Hepatocyte (in vitro differentiated cells): ENCODE measurements around the gene EIPR1. TPM values are rescaled to one million over a fixed set of nuclear protein-coding genes. Genes with fewer than 3 reads are reported as not detected.

Source experiments
- DNase-seq: peaks from one replicate; pipeline ENCODE4 v3.0.0-alpha.2; 2016; ENCODE audit warnings: low spot score
- H2AFZ ChIP-seq: fragments of 200-600 bp; sonication (generic); 2 replicates; pipeline ENCODE4 v1.6.0; 2016; ENCODE audit warnings: antibody characterized with exemption, mild to moderate bottlenecking
- H3K27ac ChIP-seq: fragments of 200-600 bp; sonication (generic); 2 replicates; pipeline ENCODE4 v1.5.1; 2016; ENCODE audit warnings: mild to moderate bottlenecking
- H3K27me3 ChIP-seq: fragments of 200-600 bp; sonication (generic); 2 replicates; pipeline ENCODE4 v1.6.1; 2016
- H3K36me3 ChIP-seq: fragments of 200-600 bp; sonication (generic); replicated peaks from 2 replicates; pipeline ENCODE4 v1.5.1; 2016; ENCODE audit warnings: low read depth; ENCODE audit not compliant: insufficient read depth
- H3K4me1 ChIP-seq: fragments of 200-600 bp; sonication (generic); 2 replicates; pipeline ENCODE4 v1.5.1; 2016; ENCODE audit warnings: mild to moderate bottlenecking, moderate library complexity; ENCODE audit not compliant: insufficient read depth
- H3K4me2 ChIP-seq: fragments of 200-600 bp; sonication (generic); 2 replicates; pipeline ENCODE4 v1.6.0; 2016
- H3K4me3 ChIP-seq: fragments of 200-600 bp; sonication (generic); 2 replicates; pipeline ENCODE4 v1.5.1; 2016; ENCODE audit warnings: mild to moderate bottlenecking
- H3K79me2 ChIP-seq: fragments of 200-600 bp; sonication (generic); 2 replicates; pipeline ENCODE4 v1.6.0; 2017; ENCODE audit warnings: mild to moderate bottlenecking
- H3K9me2 ChIP-seq: fragments of 200-600 bp; sonication (generic); replicated peaks from 2 replicates; pipeline ENCODE4 v1.6.0; 2017; ENCODE audit warnings: mild to moderate bottlenecking; ENCODE audit not compliant: insufficient read depth
- H3K9me3 ChIP-seq: fragments of 200-600 bp; sonication (generic); 2 replicates; pipeline ENCODE4 v1.5.1; 2016; ENCODE audit warnings: low read depth, mild to moderate bottlenecking
- H4K20me1 ChIP-seq: fragments of 200-600 bp; sonication (generic); 2 replicates; pipeline ENCODE4 v1.6.0; 2016; ENCODE audit warnings: mild to moderate bottlenecking; ENCODE audit not compliant: insufficient read depth, poor library complexity, severe bottlenecking
- EZH2 ChIP-seq: fragments of 200-600 bp; sonication (generic); IDR thresholded peaks from 2 replicates; pipeline ENCODE4 v1.6.1; 2016; ENCODE audit warnings: antibody characterized with exemption, mild to moderate bottlenecking, borderline replicate concordance
- EZH2phosphoT487 ChIP-seq: fragments of 200-600 bp; sonication (generic); IDR thresholded peaks from one replicate; pipeline ENCODE4 v1.6.1; 2018; ENCODE audit warnings: antibody characterized with exemption, mild to moderate bottlenecking, low read depth, moderate library complexity; ENCODE audit not compliant: unreplicated experiment, severe bottlenecking
- WGBS: methylation state at CpG from one replicate; pipeline ENCODE4 v1.1.6; 2016; ENCODE audit warnings: low lambda C conversion rate; ENCODE audit errors: missing lambda C conversion rate; 5-methylcytosine and 5-hydroxymethylcytosine counted together
- polyA plus RNA-seq: library from polyadenylated mRNA; unstranded; fragments of >200 nt; fragmentation: Nextera tagmentation; extraction: Ambion mirVana; gene quantifications from 2 replicates; pipeline ENCODE4 v1.2.1, GENCODE V29; 2016
- total RNA-seq: library from RNA; depleted of rRNA; stranded (reverse); fragments of >200 nt; gene quantifications from 2 replicates; pipeline ENCODE4 v1.2.3, GENCODE V29; 2014
- TF ChIP-seq, protein P1 (sequence below): fragments of 200-600 bp; sonication (generic); IDR thresholded peaks from 2 replicates; pipeline ENCODE4 v1.5.1; 2016; ENCODE audit warnings: antibody characterized with exemption, mild to moderate bottlenecking; ENCODE audit not compliant: poor library complexity

Gene EIPR1
- total and polyA plus RNA-seq, 2 experiments from 2014 or later, result 27.4 to 42.3 TPM

DNA sequence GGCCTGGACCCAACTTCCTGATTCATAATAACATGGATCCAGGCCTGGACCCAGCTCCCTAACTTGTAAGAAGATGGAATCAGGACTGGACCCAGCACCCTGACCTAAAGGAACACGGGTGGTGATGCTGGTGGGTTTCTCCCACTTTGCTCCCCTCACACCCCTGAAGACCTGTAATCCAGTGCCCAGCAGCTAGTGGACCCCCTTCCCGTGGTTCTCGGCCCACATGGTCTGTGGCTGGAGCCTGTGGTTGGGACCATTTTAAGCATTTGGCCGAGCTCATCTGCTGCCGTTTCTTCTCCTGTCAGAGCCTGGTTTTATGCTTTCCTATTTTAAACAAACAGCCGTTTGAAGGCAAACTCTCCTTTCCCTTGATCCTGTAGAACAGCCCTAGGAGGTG lies 232.8 kb downstream of the EIPR1 start:
- 83% methylated on average over 6 of the region's 6 CpGs for WGBS

DNA sequence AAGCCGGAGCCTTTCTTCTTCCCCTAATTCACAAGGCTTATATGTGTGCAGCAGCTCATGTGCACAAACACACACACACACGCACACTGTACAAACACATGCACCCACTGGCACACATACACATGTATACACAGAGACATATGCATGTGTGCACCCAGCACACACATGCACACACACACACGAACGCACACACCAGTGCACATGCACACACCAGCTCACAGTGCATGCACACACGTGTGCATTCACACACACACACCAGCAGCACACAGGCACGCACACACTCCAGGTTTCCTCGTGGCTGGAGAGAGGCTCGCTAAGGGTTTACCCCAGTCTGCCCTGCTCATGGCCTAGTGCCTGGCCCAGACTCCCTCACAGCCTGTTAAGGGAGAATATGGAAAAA lies 234.0 kb downstream of the EIPR1 start:
- WGBS, result 75% methylated on average over 8 of the region's 8 CpGs
- Histone ChIP-seq H3K4me2 (no peak overlapping the region), H3K27me3 (no peaks in the 10 kb centered on the region), H3K4me1 (no peaks in the 10 kb centered on the region), H2AFZ (no peak overlapping the region), H4K20me1 (no peaks in the 10 kb centered on the region), H3K27ac (no peak overlapping the region), H3K9me2 (no peaks in the 10 kb centered on the region), H3K79me2 (no peaks in the 10 kb centered on the region), H3K36me3 (no peaks in the 10 kb centered on the region), H3K4me3 (no peak overlapping the region), H3K9me3 (no peaks in the 10 kb centered on the region)
- no peak for DNase-seq
- TF ChIP-seq EZH2 (no peak), EZH2phosphoT487 (no peak)
- TF ChIP-seq, protein P1, sequence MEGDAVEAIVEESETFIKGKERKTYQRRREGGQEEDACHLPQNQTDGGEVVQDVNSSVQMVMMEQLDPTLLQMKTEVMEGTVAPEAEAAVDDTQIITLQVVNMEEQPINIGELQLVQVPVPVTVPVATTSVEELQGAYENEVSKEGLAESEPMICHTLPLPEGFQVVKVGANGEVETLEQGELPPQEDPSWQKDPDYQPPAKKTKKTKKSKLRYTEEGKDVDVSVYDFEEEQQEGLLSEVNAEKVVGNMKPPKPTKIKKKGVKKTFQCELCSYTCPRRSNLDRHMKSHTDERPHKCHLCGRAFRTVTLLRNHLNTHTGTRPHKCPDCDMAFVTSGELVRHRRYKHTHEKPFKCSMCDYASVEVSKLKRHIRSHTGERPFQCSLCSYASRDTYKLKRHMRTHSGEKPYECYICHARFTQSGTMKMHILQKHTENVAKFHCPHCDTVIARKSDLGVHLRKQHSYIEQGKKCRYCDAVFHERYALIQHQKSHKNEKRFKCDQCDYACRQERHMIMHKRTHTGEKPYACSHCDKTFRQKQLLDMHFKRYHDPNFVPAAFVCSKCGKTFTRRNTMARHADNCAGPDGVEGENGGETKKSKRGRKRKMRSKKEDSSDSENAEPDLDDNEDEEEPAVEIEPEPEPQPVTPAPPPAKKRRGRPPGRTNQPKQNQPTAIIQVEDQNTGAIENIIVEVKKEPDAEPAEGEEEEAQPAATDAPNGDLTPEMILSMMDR, result no peak

More for the DNA sequence above, 232.8 kb downstream of the EIPR1 start:
- H3K4me1 ChIP-seq, result no peaks in the 10 kb centered on the region
- H3K9me2 ChIP-seq, result no peaks in the 10 kb centered on the region
- H3K27ac ChIP-seq, result no peak overlapping the region
- H3K79me2 ChIP-seq, result no peaks in the 10 kb centered on the region
- DNase-seq, result no peak
- H3K36me3 ChIP-seq, result no peaks in the 10 kb centered on the region
- no peaks in the 10 kb centered on the region for H4K20me1 ChIP-seq
- no peaks in the 10 kb centered on the region for H3K27me3 ChIP-seq
- H3K4me2 ChIP-seq, result no peak overlapping the region
- no peaks in the 10 kb centered on the region for H3K9me3 ChIP-seq
- TF ChIP-seq EZH2phosphoT487 (no peak), EZH2 (no peak)
- TF ChIP-seq, protein P1, result no peak
- H2AFZ ChIP-seq, result no peak overlapping the region
- H3K4me3 ChIP-seq, result no peak overlapping the region

DNA sequence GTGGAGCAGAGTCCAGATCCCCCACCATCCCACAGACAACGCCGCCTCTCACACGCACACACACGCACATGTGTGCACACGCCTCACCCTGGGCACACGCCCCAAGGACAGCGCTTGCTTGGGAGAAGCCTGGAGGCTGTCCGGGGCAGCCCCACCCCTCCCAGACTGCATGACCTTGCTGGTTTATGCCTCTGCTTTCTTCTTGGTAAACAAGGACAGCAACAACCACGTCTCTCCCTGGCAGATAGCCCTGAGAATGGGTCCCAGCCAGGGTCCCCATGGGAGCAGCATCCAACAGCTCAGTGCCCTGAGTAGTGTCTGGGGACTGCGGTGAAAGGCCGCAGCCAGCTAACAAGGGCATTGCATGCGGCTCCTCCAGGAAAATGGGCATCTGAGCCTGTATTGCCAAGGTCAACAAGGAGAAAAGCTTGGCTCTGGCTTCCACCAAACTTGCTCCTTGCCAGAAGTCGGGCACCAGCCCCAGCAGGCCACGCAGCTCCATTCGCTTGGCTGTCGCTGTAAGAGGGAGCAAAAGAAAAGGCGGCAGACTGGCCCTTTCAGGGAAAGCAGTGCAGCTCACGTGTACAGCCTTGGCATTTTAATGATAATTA lies 234.6 kb downstream of the EIPR1 start:
- no peak overlapping the region for H3K27ac ChIP-seq
- H3K4me3 ChIP-seq, result no peak overlapping the region
- H3K36me3 ChIP-seq, result no peaks in the 10 kb centered on the region
- no peaks in the 10 kb centered on the region for H4K20me1 ChIP-seq
- no peaks in the 10 kb centered on the region for H3K27me3 ChIP-seq
- no peak overlapping the region for H3K4me2 ChIP-seq
- H3K4me1 ChIP-seq, result no peaks in the 10 kb centered on the region
- no peak for DNase-seq
- H2AFZ ChIP-seq, result no peak overlapping the region
- no peaks in the 10 kb centered on the region for H3K79me2 ChIP-seq
- H3K9me3 ChIP-seq, result no peaks in the 10 kb centered on the region
- no peaks in the 10 kb centered on the region for H3K9me2 ChIP-seq
- TF ChIP-seq, protein P1, result no peak
- TF ChIP-seq EZH2 (no peak), EZH2phosphoT487 (no peak)
- WGBS, result 88% methylated on average over 18 of the region's 18 CpGs

DNA sequence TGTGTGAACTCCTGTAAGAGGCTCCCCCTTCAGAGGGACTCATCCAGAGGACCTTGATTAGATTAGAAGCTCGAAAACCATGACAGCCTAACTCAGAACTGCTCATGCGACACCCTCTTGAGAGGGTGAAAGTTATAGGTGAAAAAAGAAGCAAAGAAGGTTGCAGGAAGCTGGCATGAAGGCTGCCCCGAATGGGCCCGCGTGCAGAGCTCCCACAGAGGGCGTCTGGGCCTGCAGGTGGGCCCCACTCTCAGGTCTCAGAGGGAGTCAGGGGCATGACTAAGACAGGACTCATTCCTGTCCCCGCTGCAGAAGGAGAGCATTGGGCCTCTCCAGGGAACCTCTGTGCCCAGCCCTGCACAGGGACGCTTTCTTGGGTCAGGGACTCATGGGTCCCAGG lies 235.4 kb downstream of the EIPR1 start:
- Histone ChIP-seq H3K79me2 (no peaks in the 10 kb centered on the region), H3K36me3 (no peaks in the 10 kb centered on the region), H4K20me1 (no peaks in the 10 kb centered on the region), H3K9me2 (no peaks in the 10 kb centered on the region), H3K9me3 (no peaks in the 10 kb centered on the region), H3K4me2 (no peak overlapping the region), H2AFZ (no peak overlapping the region), H3K27ac (no peak overlapping the region), H3K27me3 (no peaks in the 10 kb centered on the region), H3K4me3 (no peak overlapping the region), H3K4me1 (no peaks in the 10 kb centered on the region)
- TF ChIP-seq EZH2 (no peak), EZH2phosphoT487 (no peak)
- TF ChIP-seq, protein P1, result no peak
- no peak for DNase-seq
- WGBS, result 95% methylated on average over 8 of the region's 8 CpGs
